GM18907 (cell line): Measurements from ENCODE around the gene IFT122.

Source experiments
- ATAC-seq: cut with Tn5 transposase; IDR thresholded peaks from one replicate; pipeline ENCODE4 v1.9.1; 2021; ENCODE audit warnings: mild to moderate bottlenecking, moderate library complexity; ENCODE audit not compliant: unreplicated experiment

The IFT122 gene

GRCh38 chr3:129439226-129439816 is 703 bp upstream of the IFT122 start:
- peak; percentile 21 for ATAC-seq

DNA sequence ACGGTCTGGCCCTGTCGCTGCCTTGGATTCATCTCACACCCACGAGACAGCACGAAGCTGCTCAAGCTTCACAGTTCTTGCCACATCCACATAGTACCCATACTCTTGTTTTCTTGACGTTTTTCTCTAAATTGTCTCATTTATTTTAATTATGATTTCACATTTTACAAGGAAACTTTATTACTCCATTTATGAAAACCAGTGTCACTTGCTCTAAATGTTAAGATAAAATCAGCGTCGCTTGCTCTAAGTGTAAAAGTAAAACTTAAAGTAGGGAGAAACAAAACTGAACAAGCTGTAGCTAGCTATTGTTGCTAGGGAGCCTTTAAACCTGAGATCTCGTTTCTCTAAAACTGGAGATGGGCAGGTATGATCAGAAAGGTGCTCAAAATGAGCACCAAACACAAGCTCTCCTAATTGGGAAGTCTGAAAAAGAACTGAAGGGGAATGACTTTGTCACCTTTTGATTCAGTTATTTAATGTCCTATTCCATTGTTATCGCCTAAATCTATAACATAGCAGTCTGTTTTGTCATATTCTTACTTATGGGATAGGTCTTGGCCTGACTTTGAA is 680 bp downstream of the IFT122 start:
- ATAC-seq, result no peak

DNA sequence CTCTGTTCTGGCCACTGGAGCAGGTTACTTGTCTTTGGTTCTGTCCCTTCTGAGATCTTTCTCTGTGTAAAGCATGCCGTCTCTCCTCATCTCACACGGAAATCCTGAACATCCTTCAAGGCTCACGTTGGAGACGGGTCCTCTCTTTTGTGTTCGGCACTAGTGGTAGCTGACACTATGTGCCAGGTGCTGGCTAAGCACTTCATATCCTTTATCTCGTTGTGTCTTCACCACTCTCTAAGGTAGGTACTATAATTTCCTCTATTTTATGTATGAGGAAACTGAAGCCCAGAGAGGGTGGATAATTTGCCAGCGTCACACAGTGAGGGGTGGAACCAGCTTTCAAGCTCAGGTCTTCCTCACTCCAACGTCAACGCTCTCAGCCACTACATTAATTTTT is 1.2 kb downstream of the IFT122 start:
- no peak for ATAC-seq

- ATAC-seq, result no peak
Measured at GRCh38 chr3:129441782-129442181, 1.8 kb downstream of the IFT122 start.

DNA sequence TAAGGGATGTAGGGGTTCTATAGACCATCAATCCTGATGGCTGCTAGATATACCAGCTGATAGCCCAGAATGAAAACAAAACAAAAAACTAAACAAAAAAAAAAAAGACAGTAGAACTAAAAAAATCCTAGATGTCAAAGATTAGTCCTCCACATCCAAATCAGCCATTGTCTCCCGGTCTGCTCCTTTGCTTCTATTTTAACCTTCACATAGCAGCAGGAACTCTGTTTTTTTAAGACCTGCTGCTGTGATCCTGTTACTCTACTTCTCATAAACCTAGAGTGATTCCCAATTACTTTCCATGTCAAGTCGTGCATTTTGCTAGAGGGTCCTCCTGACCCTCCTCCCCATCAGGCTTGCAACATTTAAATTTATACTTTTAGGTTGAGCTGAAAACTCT is 2.5 kb downstream of the IFT122 start:
- ATAC-seq, result no peak

- no peak for ATAC-seq
Measured at GRCh38 chr3:129442947-129443346, 2.9 kb downstream of the IFT122 start.

- ATAC-seq, result no peak
Measured at GRCh38 chr3:129445471-129445870, 5.4 kb downstream of the IFT122 start.

- ATAC-seq, result no peak
Measured at GRCh38 chr3:129446926-129447325, 6.9 kb downstream of the IFT122 start.

DNA sequence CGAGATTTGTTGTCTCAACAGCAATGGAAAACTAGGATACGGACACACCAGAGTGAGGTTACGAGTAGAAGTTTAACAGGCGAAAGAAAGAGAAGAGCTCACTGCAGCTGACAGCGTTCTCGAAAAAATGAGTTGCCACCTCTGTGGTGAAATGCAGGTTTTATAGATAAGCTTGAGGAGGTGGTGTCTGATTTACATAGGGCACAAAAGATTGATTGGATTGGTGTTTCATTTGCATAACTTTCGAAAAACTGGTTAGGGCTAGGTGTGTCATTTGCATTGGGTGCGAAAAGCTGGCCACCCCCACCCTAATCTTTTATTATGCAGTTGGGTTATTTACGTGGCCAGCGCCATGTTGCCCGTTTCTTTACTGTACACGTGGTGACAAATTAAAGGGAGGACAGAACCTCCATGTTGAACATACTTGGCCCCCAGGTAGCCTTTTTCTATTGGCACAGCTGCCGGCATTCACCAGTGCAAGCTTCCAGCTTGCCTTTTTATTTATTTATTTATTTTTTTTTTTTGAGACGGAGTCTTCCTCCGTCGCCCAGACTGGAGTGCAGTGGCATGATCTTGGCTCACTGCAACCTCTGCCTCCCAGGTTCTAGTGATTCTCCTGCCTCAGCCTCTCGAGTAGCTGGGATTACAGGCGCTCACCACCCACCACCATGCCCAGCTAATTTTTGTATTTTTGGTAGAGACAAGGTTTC is 8.3 kb downstream of the IFT122 start:
- no peak for ATAC-seq

DNA sequence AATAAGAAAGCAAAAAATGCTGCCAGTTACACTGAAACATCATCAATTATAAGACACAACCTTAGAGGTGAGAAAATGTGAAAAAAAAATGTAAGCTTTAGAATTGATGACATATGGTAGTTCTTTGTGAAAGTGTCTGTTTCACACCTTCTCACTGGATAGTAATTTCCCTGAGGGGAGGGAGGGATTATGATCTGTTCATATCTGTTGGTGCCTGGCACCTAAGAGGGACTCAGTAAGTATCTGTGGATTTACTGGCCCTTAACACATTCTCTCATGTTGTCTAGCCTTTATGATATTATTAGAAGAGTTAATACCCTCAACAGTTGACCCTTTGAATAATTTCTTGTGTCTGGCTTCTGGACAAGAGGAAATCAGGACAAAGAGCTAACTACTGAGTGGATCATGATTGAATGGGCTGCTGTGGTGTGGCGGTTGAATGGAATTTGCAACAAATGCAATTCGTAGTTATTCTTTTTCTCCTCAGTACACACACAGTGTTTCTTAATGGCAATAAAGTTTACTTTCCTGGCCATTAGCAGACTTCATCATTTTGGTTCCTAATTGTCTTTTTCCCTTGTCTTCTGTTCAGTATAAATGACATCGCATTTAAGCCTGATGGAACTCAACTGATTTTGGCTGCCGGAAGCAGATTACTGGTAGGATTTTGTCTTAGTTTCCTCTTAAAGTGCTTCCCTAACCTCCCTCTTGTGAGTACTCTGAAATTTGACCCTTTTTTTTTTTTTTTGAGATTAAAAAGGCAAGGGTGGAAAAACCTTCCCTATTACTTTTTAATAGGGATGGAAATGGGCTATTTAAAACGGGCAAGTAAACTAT is 9.5 kb downstream of the IFT122 start:
- ATAC-seq, result no peak

DNA sequence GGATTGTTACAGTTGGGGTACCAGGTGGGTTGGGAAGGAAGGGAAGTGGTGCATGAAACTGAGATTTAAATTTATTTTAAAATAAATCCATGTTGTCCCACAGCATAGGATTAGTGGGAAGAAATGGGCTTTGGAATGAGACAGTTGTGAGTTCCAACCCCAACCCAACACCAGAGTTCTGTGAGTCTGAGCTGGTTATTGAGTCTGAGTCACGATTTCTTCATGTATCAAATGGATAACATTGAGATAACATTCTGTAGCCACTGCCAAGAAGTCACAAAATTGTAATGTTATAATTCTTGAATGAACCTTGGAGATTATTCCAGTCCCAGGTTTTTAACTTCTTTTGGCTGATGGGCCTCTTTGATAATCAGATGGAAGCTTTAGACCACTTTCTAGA is 13.7 kb downstream of the IFT122 start:
- ATAC-seq, result no peak

GRCh38 chr3:129460155-129460554 is 20.1 kb downstream of the IFT122 start:
- ATAC-seq, result no peak

- no peak for ATAC-seq
Measured at GRCh38 chr3:129460572-129460971, 20.5 kb downstream of the IFT122 start.

DNA sequence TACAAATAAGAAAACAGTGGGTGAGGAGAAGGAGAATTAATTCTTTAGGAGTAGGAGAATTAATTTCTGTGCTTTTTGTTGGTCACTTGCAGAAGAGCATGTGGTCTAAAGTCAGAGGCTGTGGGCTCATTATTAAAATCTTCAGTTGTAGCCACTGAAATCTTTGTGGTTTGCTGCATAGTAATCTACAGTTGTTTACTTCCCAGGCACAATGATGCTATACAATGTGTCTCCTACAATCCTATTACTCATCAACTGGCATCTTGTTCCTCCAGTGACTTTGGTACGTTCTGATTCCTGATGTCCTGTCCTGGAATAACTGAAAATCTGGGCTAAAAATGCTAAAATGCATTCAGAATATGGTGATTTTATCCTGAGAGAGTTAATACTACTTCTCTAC is 21.0 kb downstream of the IFT122 start:
- ATAC-seq, result no peak

GRCh38 chr3:129461461-129462146 is 21.6 kb downstream of the IFT122 start:
- ATAC-seq, result no peak

DNA sequence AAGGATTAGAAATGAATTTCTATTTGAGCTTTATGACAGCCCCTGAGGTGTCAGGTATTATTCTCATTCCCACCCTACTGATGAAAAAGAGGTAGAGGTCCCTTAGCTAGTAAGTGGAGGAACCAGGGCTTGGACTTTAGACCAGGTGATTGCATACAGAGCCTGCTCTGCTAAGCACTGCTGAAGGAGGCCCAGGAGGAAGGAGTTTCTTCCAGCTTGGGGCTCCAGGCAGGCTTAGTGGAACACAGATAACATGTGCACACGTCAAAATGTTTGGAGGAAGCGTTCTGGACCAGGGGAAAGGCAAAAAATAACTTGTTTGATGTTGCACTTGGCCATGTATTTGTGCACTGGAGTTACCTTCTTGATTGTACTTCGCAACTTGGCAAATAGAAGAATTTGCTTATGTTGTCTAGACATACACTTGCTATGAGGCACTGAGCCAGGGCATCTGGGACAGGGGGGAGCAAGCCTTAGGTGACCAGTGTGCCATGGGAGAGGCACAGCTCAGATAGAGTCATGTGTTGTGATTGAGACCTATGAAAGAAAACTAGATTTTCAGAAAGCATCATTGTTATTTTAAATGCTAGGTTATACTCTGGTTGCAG is 22.4 kb downstream of the IFT122 start:
- no peak for ATAC-seq

GRCh38 chr3:129463094-129463493 is 23.1 kb downstream of the IFT122 start:
- no peak for ATAC-seq

- ATAC-seq, result no peak
Measured at GRCh38 chr3:129463716-129464115, 23.7 kb downstream of the IFT122 start.

DNA sequence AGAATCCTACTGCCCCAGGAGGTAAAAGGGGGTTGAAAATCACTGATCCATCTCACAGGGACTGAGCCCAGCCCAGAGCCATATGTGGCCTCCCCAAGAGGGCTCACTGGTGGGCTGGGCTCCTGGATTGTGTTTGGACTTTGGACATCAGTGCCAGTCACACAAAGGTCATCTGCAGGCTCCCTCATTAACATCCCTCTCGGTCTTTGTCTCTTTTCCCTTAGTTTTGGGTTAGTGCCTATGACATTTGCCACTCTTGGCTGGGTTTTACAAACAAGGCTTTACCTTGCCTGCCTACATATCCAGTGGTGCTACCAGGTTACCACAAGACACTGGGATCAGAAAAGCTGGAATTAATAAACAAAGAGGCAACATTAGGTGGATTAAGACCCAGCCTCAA is 27.9 kb downstream of the IFT122 start:
- ATAC-seq, result no peak

- no peak for ATAC-seq
Measured at GRCh38 chr3:129469026-129469425, 29.0 kb downstream of the IFT122 start.

GRCh38 chr3:129470861-129471260 is 30.8 kb downstream of the IFT122 start:
- no peak for ATAC-seq
